IPS DF 19.7 (cell line): Measurements from ENCODE around the gene CSTF1.
A peak's percentile ranks its signal among the peaks of the same experiment; 100 is the strongest.

Source experiments
- DNase-seq: peaks from one replicate; pipeline ENCODE4 v3.0.0-alpha.2; 2013; ENCODE audit warnings: low read depth, low spot score

CSTF1 gene

GRCh38 chr20:56392132-56392880, at the start of gene CSTF1, which contains the start of gene AURKA:
TSS of gene CSTF1 (plus strand) at chr20:56392645. CDS start at chr20:56395553, 2,908 bp downstream.
TSS of gene AURKA (minus strand) at chr20:56392215. CDS start at chr20:56388197, 4,018 bp downstream.
- peak; percentile 97 for DNase-seq

- no peak for DNase-seq
Observed at GRCh38 chr20:56342783-56343182, 49.7 kb upstream of the CSTF1 start.

GRCh38 chr20:56343861-56344381, 48.5 kb upstream of the CSTF1 start:
- no peak for DNase-seq

- DNase-seq, result no peak
Observed at GRCh38 chr20:56345911-56346310, 46.5 kb upstream of the CSTF1 start.

GRCh38 chr20:56347628-56348304, 44.7 kb upstream of the CSTF1 start:
- no peak for DNase-seq

- no peak for DNase-seq
Observed at GRCh38 chr20:56348305-56348693, 44.1 kb upstream of the CSTF1 start.

- DNase-seq, result no peak
Observed at GRCh38 chr20:56348746-56349145, 43.7 kb upstream of the CSTF1 start.

- no peak for DNase-seq
Observed at GRCh38 chr20:56350842-56351241, 41.6 kb upstream of the CSTF1 start.

GRCh38 chr20:56352345-56353055, 39.9 kb upstream of the CSTF1 start:
- no peak for DNase-seq

GRCh38 chr20:56353356-56353755, 39.1 kb upstream of the CSTF1 start:
- no peak for DNase-seq

- DNase-seq, result no peak
Observed at GRCh38 chr20:56358070-56358469, 34.4 kb upstream of the CSTF1 start.

- no peak for DNase-seq
Observed at GRCh38 chr20:56358600-56359211, 33.7 kb upstream of the CSTF1 start, which contains the start of gene FAM210B. TSS of gene FAM210B (plus strand) at chr20:56358974. CDS start at chr20:56359006, 32 bp downstream.

GRCh38 chr20:56359212-56360132, 33.0 kb upstream of the CSTF1 start:
- no peak for DNase-seq

GRCh38 chr20:56360133-56360907, 32.1 kb upstream of the CSTF1 start:
- no peak for DNase-seq

- DNase-seq, result no peak
Observed at GRCh38 chr20:56360908-56361205, 31.6 kb upstream of the CSTF1 start.

- no peak for DNase-seq
Observed at GRCh38 chr20:56361900-56362299, 30.5 kb upstream of the CSTF1 start.

GRCh38 chr20:56362833-56363413, 29.5 kb upstream of the CSTF1 start:
- DNase-seq, result no peak

GRCh38 chr20:56363491-56363890, 29.0 kb upstream of the CSTF1 start:
- DNase-seq, result no peak

- no peak for DNase-seq
Observed at GRCh38 chr20:56368351-56369134, 23.9 kb upstream of the CSTF1 start.
